HG02943 (cell line): ENCODE data around the gene TGFB3.
"Not testable (repeated sequence)": the region's sequence is repeated elsewhere in the genome, so short reads cannot be mapped to it uniquely, and the experiment has no call there.

Source experiments
- ATAC-seq: cut with Tn5 transposase; IDR thresholded peaks from one replicate; pipeline ENCODE4 v1.9.1; 2021; ENCODE audit warnings: mild to moderate bottlenecking, low read depth, moderate library complexity; ENCODE audit not compliant: unreplicated experiment

TGFB3 gene

DNA sequence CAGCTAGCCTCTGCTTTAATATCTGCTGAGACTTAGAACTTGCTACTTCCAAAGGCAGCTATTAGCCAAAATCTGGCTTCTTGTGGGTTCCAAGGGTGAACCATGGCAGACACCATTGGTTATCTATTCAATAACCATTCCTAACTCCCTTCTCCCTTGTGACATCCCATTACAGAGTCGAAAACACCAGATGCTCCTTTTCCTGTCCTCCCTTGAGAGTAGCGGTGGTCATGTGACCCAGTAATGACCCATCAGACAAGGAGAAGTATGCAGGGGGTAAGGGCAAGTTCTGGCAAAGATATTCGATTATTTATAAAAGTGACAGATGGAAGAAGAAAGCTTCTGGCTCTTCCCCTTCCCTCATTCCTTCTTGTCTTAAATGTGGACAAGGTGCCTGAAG is 20.1 kb downstream of the TGFB3 start:
- ATAC-seq: no peak

DNA sequence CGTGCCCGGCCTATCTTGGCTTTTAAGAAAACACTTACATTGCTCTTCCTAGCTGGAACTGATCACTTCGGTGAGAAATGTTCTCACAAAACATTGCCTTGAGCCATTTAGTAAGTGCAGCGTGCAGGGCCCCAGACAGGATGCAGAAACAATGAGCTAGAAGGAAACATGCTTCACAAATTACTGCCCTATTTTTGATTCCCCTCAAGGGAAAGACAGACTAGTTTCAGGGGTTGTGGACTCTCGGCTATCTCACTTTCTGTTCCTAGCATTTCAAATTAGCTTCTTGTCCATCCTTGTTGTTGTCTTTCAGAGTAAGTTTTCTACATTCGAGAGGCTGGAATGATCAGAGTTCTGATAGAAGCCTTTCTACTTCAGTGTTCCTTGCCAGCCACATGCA is 21.6 kb downstream of the TGFB3 start:
- ATAC-seq: no peak

DNA sequence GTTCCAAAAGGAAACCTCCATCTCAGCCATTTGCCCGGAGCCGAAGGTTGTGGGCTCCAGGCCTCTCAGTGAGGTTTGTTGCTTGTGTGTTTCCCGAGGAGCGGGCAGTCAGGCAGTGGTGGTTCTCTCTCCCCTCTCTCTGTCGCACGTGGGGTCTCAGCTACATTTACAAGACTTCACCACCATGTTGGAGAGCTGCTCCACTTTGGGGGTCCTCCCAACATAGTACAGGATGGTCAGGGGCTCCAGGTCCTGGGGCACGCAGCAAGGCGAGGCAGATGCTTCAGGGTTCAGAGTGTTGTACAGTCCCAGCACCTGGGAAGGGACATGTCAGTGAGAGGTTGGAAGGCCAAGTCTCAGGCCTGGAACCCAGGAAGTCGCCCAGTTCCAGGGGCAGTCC is 22.8 kb downstream of the TGFB3 start:
- ATAC-seq: no peak

DNA sequence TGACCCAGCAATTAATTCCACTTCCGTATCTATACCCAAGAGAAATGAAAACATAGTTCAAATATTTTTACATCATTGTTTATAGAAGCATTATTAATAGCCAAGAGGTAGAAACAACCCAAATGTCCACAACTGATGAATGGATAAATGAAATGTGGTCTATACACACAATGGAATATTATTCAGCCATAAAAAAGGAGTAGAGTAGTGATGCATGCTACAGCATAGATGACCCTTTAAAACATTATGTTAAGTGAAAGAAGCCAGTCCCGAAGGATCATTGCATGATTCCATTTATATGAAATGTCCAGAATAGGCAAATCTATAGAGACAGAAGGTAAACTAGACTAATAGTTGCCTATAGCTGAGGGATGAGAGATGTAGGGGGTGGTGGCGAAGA is 29.3 kb downstream of the TGFB3 start:
- no peak for ATAC-seq

DNA sequence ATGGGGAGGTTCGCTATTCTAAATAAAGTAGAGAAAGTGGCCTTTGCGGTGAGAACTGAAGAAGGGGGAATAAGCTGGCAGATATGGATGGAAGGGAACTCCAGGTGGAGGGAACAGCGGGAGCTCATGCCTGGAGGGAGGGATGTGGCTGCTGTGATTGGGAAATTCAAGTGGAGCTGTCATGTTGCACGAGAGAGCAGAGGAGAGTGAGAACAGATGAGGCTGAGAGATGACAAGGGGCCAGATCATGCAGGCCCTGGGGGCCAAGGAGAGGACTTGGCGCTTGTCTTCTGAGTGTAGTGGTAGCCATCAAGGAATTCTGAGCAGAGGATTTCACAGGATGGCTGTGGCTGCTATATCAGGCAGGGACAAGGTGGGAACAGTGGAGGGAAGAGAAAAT is 35.0 kb downstream of the TGFB3 start:
- ATAC-seq: no peak

DNA sequence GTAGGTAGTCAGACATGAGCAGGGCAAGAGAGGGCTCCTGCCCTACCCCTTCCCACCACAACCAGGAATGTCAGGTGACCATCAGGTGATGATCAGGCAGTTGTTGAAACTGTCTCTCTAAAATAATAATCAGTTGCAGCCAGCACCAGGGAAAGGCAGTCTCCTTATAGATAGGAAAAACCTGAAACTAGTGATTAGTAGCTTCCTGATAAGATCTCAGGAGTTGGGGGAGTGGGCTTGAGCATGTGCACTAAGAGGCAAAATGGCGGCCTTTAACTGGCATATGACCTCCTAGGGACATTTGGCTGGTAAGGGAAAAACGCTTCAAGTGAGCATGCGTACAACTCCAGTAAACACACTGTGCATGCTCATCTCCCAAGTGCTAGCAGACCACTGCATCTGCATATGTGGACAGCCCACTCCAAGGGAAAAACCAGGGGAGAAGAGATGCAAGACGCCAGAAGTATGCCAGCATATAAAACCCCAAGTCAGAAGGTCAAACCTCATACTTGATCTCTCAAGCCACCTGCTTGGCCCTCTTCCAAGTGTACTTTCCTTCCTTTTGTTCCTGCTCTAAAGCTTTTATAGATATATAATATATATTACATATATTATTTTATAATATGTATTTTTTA is 37.1 kb downstream of the TGFB3 start:
- no peak for ATAC-seq

DNA sequence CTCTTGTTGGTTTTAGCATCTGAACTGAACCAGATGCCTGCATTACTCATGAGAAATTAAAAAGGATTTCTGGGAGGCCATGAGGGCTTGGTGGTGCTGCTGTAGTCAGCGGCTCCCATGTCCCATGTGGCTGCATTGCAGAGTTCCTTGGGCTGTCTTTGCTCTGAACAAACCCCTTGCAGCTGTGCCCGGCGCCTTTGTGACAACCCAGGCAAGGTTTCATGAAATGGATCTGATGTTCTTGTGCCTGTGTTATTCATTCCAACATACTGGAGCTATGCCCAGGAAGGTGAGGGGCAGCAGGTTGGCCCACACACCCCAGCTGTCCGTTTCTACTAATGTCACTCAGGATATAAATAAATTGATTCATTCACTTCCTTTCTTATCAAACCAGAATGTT is 40.8 kb downstream of the TGFB3 start:
- ATAC-seq: no peak

DNA sequence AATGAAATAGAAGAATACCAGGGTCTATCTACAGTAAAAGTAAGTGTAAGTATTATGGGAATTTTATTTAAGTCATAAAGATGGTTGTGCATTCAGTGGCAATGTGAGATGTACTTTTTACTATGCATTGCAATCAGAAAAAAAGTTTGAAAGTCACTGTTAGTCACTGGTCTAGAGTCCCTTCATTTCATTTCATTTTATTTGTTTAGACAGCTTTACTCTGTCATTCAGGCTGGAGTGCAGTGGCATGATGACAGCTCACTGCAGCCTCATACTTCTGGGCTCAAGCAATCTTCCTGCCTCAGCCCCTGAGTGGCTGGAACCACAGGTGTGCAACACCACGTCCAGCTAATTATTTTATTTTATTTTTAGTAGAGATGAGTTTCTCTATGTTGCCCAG is 42.6 kb downstream of the TGFB3 start:
- no peak for ATAC-seq

DNA sequence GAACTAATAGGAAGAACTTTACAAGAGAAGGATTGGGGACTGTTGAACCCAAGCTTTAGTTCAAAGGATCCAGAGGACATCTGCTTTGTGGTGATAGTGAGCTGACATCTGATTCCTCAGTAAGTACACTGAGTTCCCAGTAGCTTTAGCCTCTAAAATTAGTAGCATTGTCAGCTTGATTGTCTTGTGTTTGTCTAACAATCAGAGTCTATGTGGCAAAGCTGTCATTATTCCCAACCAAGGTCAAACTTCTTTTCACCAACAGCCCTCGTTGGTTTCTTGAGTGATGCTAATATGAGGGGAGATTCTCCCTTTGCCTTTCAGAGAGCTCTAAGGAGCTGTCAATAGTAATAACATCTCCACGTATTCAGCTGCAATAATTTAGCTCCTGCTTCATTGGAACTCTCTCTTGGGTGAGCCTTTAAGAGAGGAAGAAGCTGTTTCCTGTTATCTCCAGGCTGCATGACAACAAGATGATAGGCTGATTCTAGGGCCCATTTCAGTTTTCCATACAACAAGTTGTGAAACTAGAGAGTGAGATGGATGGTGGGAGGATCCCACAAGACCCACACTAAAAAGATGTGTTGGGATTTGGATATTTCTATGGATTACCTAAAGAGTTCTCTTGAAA is 46.7 kb downstream of the TGFB3 start:
- ATAC-seq: no peak

DNA sequence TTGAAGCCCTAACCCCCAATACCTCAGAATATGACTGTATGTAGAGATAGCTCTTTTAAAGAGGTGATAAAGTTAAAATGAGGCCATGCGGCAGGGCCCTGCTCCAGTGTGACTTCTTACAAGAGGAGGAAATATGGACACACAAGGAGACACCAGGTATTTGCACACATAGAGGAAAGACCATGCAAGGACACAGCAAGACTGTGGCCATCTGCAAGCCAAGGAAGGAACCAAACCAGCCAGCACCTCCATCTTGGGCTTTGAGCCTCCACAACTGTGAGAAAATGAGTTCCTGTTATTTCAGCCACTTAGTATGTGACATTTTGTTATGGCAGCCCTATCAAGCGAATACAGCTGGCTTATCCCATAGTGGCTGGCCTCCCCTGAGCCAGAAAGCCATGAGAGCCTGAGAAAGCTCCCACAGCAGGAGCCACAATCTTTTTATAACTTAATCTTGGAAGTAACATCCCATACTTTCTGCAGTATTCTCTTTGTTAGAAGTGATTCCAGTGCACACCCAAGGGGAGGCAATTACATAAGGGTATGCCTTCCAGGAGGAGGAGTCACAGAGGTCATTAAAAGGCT is 48.0 kb downstream of the TGFB3 start:
- no peak for ATAC-seq

DNA sequence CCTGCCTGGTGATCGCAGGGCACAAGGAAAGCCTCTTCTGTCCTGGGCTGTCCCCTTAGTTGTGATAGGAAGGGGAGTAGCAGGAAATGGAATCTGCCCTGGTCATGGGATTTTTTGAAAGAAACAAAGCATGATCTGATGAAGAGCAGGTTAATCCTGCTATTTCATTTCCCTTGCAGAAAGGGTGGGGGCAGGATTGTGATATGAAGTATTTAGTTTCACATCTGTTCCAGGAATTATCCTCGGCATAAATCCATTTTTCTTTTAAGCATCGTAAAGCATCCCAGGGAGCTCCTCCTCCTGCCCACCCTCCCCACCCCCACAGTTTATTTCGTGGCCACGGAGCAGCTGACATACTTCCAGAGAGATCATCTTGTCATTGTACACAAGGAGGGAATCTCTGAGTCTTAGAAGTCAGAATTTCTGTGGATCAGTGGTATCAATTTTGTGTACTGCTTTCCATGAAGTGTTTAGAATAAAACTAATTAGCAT is 53.1 kb downstream of the TGFB3 start:
- no peak for ATAC-seq

DNA sequence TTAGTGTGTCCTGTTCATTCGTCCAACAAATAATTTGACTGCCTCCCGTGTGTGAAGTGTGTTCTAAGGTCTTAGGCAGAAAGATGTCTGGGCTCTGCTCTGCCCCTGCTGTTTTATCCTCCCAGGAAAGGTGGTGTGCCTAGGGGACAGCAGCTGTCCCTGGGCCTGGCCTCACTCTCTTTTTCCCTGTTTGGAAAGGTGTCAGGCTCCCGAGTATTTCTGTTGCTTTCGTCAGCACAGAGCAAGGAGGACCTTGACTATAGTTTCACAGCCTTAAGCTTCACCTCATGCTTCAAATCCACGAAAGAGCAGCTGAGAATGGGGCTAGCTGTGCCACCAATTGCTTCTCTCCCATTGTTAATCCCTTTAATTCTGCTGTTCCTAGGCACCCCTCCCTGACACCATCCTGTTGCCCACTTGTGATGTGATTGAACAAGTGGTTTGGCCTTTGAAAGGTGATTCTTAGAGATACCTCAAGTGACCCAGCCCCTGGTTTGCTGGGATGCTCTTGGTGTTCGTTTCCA is 54.2 kb downstream of the TGFB3 start:
- no peak for ATAC-seq

DNA sequence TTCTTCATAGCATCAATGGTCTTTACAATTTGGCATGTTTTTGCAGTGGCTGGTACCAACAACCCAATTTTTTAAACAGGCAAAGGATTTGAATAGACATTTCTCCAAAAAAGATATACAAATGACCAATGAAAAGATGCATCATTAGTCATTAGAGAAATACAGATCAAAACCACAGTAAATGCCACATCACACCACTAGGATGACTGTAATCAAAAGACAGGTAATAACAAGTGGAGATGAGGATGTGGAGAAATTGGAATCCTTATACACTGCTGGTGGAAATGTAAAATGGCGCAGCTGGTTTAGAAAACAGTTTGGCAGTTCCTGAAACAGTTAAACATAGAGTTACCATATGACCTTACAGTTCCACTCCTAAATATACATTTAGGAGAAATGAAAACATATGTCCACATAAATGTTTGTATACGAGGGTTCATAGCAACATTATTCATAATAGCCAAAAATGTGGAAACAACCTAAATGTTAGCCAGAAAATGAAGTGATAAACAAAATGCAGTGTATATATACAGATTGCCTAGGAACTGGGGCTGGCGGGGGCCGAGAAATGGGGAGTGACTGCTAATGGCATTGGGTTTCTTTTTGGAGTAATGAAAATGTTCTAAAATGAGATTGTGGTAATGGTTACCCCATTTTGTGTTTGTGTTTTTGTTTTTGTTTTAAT is 55.2 kb downstream of the TGFB3 start:
- no peak for ATAC-seq

DNA sequence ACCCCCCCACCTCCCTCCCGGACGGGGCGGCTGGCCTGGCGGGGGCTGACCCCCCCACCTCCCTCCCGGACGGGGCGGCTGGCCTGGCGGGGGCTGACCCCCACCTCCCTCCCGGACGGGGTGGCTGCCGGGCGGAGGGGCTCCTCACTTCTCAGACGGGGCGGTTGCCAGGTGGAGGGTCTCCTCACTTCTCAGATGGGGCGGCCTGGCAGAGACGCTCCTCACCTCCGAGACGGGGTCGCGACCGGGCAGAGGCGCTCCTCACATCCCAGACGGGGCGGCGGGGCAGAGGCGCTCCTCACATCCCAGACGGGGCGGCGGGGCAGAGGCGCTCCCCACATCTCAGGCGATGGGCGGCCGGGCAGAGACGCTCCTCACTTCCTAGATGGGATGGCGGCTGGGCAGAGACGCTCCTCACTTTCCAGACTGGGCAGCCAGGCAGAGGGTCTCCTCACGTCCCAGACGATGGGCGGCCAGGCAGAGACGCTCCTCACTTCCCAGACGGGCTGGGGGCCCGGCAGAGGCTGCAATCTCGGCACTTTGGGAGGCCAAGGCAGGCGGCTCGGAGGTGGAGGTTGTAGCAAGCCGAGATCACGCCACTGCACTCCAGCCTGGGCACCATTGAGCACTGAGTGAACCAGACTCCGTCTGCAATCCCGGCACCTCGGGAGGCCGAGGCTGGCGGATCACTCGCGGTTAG is 56.5 kb downstream of the TGFB3 start:
- ATAC-seq: not testable (repeated sequence)

DNA sequence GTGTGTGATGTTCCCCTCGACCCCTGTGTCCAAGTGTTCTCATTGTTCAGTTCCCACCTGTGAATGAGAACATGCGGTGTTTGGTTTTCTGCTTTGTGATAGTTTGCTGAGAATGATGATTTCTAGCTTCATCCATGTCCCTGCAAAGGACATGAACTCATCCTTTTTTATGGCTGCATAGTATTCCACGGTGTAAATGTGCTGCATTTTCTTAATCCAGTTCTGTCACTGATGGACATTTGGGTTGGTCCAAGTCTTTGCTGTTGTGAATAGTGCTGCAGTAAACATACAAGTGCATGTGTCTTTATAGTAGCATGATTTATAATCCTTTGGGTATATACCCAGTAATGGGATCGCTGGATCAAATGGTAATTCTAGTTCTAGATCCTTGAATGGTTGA is 61.4 kb downstream of the TGFB3 start:
- not testable (repeated sequence) for ATAC-seq

DNA sequence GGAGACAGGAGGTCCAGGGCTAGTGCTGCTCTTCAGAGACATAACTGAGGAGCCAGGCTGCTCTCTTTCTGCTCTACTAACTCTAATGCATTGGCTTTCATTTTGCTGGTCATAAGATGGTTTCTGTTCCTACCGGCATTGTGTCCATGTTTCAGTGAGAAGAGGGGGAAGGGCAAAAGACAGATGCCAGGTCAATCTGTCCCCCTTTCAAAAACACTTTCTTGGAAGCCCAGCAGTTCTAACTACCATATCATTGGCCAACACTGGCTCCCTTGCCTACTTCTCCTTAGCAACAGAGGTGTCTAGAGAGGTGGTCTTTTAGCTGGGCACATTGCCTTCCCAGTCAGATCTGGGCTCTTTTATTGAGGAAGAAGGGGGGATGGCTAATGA is 63.9 kb downstream of the TGFB3 start:
- no peak for ATAC-seq

DNA sequence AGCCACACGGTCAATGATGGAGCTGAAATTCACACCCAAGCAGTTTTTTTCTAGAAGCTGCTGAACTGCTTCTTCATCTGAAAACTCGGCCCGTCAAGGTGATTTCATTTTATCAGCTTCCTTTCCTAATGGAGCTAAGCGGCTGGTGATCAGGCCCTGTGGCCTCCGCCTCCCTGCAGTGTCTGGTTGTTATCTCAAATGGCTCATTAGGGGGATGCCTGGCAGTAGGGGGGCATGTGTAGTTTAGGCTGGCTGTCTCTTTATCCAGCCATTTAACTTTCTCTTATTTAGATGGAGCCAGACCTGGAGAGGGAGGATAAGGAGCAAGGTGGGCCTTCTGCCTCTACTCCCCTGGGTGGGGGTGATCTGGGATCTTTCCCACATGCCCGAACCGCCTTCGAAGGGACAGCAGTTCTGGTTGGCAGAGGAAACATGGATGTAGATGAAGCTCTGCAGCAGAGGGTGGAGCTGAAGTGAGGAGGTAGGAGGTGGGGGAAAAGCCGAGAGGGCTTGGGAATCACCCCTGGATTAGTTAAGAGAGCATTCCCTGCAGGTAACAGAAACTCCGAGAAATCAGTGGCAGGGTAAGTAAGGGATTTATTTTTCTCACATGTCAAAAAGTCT is 64.4 kb downstream of the TGFB3 start:
- no peak for ATAC-seq

DNA sequence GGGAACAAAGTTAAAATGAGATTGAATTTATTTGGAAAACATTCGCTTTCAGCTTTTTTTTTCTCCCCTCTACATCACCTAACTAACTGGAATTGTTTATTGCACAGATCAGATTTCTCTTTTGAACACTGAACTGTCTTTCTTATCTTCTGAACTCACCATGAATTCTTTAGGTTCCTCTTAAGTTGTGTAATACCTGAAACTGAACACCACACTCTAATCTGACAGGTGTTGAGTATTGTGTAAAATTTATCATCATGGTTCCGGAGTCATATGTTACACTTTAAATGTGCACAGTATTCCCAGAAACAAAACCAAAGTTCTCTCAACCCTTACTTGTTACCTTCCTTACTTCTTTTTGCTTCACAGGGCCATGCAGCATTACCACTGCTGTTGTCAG is 66.8 kb downstream of the TGFB3 start:
- no peak for ATAC-seq

DNA sequence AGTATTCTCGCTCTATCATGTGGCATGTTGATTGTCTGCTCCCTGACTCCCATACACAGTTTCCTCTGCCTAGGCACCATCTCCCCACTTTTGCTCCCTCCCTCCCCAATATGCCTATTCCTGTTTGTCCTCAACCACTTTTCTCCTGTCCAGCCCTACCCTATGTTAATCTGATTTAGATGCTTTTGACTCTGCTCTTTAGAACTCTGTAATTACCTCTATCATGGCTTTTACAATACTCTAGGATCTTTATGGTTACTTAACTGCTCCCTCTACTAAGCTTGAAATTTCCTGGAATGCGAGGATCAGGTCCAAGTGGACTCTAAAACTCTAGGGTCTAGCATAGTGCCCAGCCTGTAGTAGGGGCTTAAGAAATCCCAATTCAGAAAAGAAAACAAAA is 68.6 kb downstream of the TGFB3 start:
- no peak for ATAC-seq

DNA sequence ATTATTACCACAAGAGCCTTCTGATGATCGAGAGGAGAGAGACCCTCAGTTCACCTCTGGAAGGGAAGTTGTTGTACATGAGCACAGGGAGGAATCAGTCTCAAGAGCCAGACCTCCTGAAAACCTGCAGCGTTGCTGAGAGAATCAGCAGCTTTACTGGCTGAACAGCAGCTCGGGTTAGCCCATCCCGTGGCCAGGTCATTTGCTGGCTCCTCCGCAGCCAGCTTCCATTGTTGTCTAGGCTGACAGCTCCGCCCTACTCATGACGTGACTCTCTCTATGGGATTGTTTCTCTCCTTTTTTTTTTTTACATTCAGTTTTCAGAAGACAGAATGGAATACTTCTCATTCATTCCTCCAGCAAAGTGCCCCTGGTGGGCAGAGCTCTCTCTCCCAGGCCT is 69.9 kb downstream of the TGFB3 start:
- ATAC-seq: no peak
